AG08395 (cell line): ENCODE measurements around the gene MATN1.

Experiments used
- DNase-seq: peaks from one replicate; pipeline ENCODE4 v3.0.0; 2012; ENCODE audit warnings: mixed read lengths, low spot score

Gene MATN1

GRCh38 chr1:30758121-30758688, 34.8 kb upstream of the MATN1 start:
- no peak for DNase-seq

DNA sequence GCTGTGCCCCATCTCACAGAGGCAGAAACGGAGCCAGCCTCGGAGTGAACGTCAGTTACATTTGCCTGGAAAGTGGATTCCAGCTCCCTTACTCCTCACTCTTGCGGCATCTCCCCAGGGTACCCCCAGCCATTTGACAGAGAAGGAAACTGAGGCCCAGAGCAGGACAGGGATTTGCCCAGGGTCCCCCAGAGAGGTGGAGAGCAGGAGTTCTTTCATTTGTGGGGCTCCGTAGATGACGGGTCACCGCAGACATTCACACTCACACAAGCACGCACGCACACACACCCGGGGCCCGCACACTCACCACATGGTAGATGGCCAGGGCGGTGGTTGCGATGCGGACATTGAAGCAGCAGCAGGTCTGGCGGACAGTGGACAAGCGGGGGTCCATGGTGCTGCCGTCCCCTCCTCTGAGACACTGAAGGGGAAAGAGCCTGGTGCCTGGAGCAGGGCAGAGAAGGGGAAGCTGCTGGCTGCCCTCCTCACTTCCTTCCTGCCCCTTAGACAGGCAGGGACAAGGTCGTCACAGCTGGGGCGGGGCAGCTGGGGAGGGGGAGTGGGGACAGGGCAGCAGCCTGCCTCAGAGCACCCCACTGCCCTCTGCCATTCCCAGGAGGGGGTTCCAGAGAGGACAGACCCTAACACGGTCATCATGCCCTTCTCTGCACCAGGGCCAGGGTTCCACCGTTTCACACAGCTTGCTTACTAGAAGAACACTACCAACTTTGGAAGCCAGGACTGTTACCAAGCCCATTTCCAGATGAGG, 34.2 kb upstream of the MATN1 start, which contains the start of gene LAPTM5:
TSS of gene LAPTM5 (minus strand) at position 423 of the 769 bp plus-strand sequence. CDS start at position 394, 29 bp downstream.
- no peak for DNase-seq

DNA sequence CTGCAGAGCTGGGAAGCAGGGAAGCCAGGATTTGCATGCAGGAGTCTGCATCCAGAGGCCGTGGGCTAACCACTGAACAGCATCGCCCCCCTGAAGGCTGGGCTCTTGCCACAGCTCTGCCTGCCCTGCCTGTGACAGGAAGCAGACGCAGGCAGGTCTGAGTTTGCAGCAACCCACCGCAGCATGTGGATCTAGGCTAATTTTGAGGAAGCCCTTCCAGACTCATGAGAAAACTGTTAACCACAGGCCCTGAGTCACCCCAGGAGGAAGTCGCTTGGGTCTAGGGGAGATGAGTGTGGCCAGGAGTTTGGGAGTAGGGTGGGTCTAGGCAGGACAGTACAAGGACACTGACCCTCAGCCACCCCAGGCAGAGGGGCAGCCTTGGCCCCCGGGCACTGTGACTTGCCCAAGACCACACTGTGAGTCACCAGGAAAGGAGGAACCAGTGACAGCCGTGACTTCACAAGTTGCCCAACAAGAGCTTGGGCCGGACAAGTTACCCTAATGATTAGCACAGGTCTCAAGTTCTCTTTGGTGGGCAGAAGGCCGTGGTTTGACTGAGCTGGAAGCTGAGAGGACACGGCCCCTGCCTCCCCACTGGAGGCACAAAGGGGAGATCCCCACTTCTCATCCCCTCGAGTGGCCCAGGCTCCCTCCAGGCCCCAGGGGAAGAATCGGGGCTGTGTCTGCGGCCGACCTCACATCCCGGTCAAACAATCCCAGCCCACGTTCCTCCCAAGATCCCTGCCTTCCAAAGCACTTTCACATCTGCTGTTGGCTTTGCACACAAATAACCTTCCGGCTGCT, 33.4 kb upstream of the MATN1 start:
- peak; percentile 93 for DNase-seq

- DNase-seq, result no peak
Observed at GRCh38 chr1:30756206-30756544, 32.8 kb upstream of the MATN1 start.

GRCh38 chr1:30755746-30756145, 32.4 kb upstream of the MATN1 start:
- DNase-seq, result no peak

DNA sequence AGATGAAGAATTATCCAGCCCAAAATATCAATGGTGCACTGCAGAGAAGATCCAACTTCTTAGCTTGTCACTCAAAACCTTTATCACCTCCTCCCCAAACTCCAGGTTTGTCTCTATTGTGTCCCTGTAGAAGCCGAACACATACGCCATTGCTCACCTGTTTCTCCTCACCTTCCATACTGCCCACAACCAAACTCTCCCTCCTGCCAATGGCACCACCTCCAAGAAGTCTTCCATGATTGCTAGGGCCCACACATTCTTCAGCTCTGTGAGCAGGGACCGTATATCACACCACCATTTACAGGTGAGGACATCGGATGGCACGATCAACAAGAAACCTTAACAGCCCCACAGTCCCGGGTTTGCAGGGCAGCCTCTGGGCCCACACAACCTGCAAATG, 31.9 kb upstream of the MATN1 start:
- no peak for DNase-seq

DNA sequence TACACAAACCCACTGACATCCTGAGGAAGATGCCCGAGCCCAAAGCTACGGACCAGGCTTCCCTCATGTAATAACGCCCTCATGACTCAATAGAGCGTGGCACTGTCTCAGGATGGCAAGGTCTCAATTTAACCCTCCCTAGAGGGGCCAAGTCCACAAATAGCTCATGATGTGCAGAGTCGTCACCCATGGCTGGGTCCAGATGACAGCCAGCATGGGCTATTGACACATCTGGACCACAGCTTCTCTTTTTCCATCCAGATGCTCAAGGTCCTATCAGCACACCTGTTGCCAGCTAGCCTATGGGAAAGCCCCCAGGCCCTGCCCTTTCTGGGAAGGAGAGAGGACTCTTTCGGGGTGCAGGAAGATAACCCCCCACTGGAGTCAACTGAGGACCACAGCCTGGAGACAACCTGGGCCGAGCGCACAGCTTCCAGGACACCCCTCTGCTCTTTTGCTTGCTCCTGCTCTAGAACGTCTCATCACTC, 31.3 kb upstream of the MATN1 start:
- peak; percentile 22 for DNase-seq

DNA sequence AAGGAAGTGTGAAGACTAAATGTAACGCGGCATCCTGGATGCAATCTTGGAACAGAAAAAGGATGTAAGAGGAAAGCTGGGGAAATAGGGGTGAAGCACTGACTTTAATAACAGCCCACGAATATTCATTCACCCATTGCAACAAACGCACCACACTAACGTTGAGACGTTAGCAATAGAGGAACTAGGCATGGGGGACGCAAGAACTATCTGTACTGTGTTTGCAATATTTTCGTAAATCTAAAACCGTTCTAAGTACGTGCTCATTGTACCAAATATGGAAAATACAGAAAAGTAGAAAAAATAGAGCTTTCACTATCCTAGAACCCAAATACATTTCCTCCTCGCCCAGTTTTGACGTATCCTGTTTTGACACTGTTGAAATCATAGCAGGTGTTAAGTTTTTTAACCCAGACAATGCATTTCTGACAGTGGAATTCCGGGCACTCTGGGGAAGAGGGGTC, 30.3 kb upstream of the MATN1 start:
- no peak for DNase-seq

DNA sequence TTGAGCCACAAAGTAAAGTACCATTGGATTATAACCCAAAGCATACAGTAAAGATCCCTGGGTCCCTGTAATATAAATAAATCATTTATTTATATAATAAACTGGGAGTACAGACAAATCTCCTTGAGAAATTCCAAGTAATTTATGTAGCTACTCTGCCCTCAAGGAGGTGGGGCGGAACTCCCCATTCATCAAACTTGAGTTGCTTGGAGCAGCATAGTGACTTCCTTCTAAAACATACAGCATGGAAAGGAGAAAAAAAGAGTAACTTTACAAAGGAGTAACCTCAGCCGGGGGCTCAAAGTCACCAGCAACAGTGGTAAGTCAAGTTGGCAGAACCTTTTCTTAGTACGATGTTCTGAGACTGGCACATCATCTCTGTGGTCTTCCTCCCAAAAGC, 29.7 kb upstream of the MATN1 start:
- no peak for DNase-seq

- no peak for DNase-seq
Observed at GRCh38 chr1:30752651-30752908, 29.2 kb upstream of the MATN1 start.

- DNase-seq, result no peak
Observed at GRCh38 chr1:30751830-30752650, 28.7 kb upstream of the MATN1 start.

DNA sequence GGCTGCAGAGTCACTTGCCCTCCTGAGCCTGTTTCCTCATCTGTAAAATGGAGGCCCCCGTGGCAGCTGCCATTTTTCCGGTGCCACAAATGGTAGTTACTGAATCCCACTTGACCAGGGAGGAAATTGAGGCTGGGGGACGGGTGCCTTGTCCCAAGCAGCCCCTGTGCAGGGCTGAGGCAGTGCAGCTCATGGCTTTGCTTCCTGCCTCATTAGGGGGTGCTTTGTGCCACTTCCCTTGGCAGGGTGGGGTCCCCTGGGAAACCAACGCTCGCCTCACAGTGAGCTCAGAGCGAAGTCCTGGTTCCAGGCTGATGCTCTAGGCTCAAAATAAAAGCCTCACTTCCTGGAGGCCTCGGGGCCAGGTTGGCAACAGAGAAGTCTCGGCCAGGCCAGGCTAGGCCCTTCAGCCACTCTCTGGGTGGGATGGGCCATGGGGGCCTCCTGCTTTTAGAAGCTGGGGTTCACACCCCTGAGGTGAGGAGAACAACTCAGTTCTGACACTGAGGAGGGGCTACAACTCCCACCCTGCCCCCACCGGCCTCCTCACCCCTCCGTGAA, 27.4 kb upstream of the MATN1 start:
- no peak for DNase-seq

DNA sequence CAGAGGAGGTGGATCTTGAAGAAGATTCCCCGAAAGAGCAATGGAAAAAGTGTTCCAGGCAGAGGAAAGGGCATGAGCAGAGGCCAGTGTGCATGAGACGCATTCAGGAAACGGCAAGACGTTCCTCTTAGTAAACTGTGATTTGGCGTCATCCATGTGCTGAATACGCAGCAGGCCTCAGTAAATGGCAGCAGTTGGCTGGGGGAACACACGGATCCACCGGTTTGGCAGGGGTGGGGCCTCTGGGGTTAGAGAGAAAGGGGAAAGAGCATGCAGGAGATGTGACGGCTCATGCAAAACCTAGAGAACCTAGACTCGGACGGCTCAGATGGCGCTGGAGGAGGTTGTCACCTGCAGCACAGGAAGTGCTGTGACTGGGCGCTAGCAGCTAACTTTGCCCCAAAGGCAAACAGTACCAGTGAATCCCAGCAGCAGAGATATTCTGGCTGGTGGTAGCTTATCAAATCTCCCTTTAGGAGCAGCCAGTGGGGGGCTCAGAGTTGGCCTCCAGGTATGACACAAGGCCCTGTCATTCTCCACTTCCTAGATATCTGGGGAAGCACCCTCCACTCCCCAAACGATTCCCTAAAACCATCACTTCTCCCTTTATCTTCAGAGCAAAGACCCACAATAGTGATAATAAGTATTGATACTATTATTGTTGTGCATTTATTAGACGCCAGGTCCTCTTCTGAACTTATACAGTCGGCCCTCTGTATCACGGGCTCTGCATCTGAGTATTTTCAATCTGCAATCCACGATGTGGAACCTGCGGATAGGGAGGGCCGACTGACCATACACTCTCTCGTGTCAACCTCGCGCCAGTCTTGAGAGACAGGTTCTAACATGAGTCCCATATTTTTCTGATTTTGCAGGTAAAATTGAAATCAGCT, 26.6 kb upstream of the MATN1 start:
- no peak for DNase-seq

DNA sequence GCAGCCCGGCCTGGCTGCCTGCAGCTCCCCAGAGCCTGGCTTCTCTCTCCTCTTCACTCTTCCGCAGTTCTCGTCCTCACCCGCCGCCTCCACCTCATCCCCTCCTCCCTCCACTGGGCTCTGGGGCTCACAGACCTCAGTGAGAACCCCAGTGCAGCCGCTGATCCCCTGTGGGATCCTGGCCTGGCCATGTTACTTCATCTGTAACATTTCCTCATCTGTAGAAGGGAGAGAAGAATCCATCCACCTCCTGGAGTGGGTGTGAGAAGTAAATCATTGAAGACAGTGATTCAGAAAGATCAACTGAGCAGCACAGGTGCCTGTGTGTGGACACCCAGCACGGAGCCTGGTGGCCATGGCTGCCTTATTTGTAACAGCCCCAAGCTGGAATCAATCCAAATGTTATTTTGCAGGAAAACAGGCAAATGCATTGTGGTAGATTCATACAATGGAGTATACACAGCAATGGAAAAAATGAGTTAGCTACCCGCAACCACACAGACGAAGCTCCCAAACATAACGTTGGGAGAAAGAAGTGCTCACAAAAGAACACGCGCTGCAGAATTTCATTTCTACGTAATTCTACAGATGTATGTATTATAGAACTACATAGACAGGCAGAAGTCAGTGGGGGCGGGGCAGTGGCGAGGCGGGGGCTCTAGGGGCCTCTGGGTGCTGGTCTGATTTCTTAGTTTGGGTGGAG, 25.5 kb upstream of the MATN1 start:
- no peak for DNase-seq

GRCh38 chr1:30748098-30748698, 24.8 kb upstream of the MATN1 start:
- DNase-seq, result peak; percentile 43

DNA sequence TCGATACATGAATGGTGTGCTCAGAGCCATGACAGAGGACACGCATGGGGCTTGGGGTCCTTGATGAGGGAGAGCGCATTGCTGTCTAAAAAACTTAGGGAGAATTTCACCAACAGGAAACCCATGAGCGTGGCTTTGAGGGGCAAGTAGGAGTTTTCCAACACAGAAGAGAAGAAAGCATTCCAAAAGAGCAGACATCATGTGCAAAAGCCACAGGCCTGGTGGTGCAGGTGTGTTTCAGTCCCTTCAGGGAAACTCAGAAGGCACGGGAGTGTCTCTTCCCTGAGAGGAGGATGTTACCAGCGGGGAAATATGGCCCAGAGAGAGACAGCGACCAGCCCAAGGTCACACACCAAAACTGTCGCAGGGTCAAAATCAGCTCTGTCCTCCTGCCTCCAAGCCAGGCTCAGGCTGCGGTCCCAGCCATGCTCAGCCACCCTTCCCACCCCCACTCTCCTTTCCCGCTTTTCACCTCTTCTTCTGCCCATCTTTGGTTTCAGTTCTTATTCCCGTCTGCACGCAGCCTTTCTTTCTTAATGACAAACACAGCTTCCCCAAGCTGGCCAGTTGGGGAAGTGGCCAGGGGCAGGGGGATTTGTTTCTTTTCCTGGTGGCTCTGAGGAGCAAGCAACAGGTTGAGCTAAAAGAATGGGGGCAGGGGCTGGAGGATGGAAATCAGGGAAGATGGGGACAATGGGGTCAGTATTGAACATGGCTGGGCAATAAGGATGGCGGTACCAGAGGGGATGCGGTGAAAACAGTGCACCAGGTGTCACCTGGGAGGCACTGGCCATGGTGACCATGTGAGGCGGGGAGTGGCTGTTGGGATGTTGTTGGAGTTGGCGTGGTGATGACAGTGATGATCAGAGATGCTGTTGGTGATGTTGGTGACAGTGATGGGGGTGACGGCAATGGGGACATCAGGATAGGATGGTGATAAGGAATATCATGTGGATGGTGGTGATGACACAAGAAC, 23.9 kb upstream of the MATN1 start:
- no peak for DNase-seq

GRCh38 chr1:30746212-30747032, 23.0 kb upstream of the MATN1 start:
- DNase-seq, result no peak

DNA sequence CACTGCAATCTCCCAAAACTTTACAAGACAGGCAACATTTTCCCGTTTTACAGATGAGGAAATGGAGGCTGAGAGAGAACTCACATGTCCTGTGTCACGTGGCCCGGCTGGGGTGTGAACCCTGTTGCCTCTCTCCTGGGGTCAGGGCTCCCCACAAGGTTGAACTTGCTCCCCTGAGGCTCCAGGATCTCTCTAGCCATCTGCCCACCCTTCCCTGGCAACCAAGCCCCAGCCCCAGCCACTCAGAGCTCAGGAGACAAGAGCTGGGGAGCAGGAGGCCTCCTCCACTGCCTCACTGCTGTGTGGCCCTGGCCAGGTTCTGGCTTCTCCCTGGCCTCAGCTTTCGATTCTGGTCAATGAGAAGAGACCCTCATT, 22.4 kb upstream of the MATN1 start:
- DNase-seq, result no peak
